SK-N-SH (cell line): Measurements from ENCODE around the gene NPC1.

Source experiments
- CTCF ChIP-seq: fragments of 200-600 bp; sonication (generic); IDR thresholded peaks from 2 replicates; pipeline ENCODE4 v1.6.1; 2017; ENCODE audit warnings: antibody characterized with exemption, mild to moderate bottlenecking, moderate library complexity
- IRF3 ChIP-seq: fragments of 150-350 bp; IDR thresholded peaks from 2 replicates; pipeline ENCODE4 v1.6.1; 2016; ENCODE audit warnings: mild to moderate bottlenecking, low read depth, low read length
- JUND ChIP-seq: IDR thresholded peaks from 2 replicates; pipeline ENCODE4 v1.4.0; 2012
- MXI1 ChIP-seq: IDR thresholded peaks from 2 replicates; pipeline ENCODE4 v1.6.1; 2012; ENCODE audit warnings: mild to moderate bottlenecking, low read depth, low read length, improper control_type of control experiment
- RAD21 ChIP-seq: IDR thresholded peaks from 2 replicates; pipeline ENCODE4 v1.6.1; 2012; ENCODE audit warnings: mild to moderate bottlenecking, low read length
- TEAD4 ChIP-seq: IDR thresholded peaks from 2 replicates; pipeline ENCODE4 v1.4.0; 2012; ENCODE audit warnings: mild to moderate bottlenecking, borderline replicate concordance; ENCODE audit not compliant: insufficient read depth
- YY1 ChIP-seq: IDR thresholded peaks from 2 replicates; pipeline ENCODE4 v1.4.0; 2012; ENCODE audit warnings: low read depth, mild to moderate bottlenecking

- TF ChIP-seq YY1: no peak
- no peak for TF ChIP-seq JUND
- TF ChIP-seq MXI1: peak; percentile 45; the same call in 1 of the 2 replicates
- no peak for TF ChIP-seq CTCF
- TF ChIP-seq IRF3: no peak
- TF ChIP-seq RAD21: no peak
- TF ChIP-seq TEAD4: no peak
Measured at GRCh38 chr18:23574611-23575308, 11.5 kb downstream of the NPC1 start.
